GM18499 (cell line): ENCODE measurements around the gene CTNNBL1.
A peak's percentile ranks its signal among the peaks of the same experiment; 100 is the strongest.

ENCODE experiments used
- ATAC-seq: cut with Tn5 transposase; IDR thresholded peaks from one replicate; pipeline ENCODE4 v1.9.1; 2021; ENCODE audit warnings: moderate number of reproducible peaks; ENCODE audit not compliant: insufficient read depth, unreplicated experiment

CTNNBL1 gene

DNA sequence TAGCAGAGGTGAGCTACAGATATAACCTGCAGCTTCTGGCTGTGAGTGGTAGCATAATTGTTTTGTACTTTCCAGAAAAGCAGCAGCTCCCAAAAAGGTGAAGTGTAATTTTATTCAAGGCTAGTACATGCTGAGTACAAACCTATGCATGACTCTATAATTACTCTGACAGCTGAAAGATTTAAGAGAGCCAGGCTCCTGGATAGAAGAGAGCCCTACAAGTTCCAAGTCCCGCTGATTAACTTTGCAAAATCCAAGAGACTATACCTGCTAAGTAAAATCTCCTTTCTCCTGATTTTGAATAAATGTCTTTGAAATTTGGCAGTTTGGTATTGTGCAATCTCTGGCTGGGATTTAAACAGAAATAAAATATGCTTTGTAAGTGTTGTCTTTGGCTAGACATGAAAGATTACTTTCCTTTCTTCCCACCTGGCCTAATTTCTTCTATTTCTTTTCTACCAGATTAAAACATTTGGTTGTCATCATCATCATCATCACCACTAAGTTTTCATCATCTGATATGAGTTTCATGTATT, 79.5 kb downstream of the CTNNBL1 start:
- ATAC-seq = no peak

DNA sequence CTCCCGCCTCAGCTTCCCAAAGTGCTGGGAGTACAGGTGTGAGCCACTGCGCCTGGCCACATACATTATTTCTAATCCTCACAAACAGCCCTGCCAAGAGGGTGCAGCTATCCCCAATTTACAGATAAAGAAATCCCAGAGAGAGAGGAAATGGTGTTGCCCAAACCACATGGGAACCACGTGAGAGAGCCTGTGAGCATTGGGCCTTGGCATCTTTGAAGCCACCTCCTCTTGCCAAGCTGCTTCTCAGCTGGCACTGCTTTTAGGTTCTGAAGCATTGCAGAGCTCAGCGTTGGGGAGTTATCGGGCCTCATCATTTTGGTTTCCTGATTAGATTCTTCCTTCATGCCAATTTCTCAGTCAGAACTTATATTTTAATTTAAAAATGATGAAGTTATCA, 80.3 kb downstream of the CTNNBL1 start:
- no peak for ATAC-seq

DNA sequence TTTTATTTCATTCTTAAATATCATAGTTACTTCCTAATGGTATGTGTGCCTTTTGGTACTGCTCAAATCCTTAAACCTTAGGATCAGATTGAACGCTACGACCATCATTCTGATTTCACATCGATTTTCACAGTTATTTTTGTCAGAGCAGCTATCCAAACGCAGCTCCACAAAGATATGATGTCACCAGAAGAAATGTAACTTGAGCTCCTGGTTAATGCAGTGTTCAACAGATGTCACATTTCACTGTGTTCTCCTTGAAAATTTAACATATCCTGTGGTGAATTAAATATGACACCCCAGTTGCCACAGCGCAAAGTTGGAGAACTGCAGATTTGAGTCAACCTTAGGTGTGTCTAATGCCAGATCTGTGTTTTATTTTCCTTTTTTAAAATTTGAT, 81.4 kb downstream of the CTNNBL1 start:
- ATAC-seq = no peak

DNA sequence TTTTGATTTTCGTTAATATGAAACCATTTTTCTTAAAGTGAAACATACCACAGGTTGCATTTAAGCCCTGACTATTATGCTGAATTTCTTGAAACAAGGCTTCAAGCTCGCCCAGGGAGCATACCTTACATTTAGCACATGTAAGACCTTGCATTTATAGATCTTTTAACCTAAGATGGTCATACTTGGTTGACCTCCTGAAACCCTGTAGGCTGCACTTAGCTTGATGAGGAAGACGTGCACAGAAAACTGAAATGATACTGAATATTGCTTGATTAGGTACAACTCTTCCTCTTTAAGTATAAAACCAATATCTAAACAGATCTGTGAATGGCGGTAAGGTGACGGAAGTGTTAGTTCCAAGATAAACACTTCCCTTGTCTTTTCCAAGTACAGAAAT, 82.2 kb downstream of the CTNNBL1 start:
- ATAC-seq = no peak

DNA sequence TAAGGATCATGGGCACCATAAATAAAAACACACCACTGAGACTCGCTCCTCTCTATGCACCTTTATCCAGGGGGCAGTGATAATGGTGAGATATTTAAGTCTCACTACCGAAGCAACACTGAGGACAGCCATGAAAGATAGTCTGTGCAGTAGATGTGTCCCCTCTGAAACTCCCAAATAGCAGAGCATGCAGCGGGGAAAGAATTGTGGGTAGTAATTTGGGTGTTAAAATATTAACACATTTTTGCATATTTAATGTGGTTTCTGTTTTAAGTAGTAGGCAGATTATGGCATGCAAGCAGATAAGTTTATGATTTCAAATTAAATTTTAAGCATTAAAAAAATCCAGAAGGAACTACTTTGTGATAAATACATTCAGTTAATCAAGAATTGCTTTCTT, 82.7 kb downstream of the CTNNBL1 start:
- no peak for ATAC-seq

DNA sequence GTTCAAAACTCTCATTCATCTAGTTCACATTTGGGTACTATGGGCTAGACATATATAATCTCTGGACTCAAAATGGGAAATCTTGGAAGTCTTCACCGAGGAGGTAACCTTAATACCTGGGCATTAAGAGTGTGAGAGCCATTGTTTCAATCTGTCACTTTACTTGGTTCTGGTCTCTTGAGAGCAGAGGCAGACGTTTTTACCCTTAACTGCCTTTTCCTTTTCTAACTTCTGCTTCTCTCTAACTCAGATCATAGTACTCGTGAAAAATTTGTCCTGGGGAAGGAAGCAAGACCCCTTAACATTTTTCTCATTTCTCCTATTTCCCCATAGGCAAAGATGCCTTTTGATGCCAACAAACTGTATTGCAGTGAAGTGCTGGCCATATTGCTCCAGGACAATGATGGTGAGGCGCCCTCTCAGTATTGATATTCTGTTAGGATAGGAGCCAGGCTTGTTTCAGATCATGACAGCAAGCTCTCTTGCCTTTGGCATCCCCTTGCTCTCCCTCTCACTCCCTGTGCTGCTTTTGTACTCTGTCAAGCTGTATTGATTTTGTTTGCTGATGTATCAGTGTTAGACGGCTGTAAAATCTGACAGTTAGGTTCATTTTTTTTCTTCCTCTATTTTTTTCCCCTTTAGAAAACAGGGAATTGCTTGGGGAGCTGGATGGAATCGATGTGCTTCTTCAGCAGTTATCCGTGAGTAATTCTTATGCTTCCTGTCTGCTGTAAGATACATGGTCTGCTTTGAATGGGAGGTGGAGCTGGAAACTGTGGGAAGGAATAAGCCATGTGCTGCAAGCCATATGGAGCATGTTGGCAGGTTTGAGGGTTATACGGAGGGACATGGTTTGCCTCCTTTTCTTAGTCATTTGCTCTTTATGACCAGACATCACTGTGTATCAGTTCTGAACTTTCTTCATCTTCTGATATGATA, 83.5 kb downstream of the CTNNBL1 start:
- ATAC-seq = no peak

DNA sequence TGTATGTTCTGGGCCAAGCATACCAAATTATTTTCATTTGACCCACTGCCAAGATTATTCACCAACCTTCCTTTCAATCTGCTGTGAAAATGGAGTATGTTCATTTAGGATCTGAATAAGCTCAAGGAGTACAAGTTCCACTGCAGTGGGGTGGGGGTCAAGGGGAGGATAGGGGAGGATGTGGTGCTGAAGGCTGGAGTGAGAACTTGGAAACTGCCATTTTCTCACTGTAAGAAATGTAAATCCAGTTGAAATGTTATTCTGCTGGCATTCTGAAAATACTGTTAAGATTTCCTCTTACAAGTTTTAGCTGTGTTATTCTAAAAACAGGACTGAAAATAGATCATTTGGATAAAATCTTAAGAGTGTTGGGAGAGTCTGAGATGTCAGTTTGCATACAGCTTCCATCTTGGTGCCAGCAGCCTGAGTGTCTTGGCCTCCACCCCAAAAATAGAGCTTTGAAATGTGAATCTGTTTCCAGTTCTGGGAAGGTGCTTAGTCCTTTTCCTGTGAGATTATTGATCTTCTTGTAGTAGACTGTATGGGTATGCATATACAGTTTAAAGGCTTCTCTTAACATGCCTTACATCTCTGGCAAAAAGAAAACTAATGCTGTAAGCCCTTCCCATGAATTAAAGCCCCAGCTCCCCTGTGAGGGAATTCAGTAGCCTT, 84.3 kb downstream of the CTNNBL1 start:
- no peak for ATAC-seq

DNA sequence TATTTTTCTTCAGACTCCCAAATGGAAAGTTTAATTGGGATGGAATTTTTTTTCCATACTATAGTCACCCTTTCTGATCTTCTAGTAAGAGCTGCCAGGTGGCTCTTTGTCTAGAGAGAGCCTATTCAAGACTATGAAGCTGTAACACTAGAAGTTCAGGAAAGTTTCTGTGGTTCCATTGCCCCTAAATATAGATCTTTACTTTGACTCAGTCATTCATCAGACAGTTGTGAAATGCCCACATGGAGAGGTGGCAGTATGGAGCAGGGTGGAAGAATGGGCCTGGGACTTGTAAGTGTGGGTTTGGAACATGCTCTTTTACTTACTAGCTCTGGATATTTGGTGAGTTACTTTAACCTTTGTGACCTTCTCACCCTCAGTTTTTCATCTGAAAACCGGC, 87.8 kb downstream of the CTNNBL1 start:
- no peak for ATAC-seq

DNA sequence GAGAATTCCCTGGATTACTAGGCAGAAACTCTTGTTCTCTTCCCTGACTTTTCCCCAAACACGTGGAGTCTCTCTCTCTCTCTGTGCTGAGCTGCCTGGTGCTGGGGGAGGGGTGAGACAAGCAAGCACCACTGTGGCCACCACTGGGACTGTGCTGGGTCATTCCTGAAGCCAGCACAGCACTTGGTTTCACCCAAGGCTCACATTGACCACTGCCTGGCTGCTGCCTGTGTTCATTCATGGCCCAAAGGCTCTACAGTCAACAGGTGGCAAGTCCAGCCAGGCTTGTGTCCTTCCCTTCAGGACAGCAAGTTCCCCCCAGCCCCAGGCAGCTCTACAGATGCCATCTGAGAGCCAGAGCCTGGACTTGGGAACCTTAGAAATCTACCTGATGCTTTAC, 92.2 kb downstream of the CTNNBL1 start:
- ATAC-seq = no peak

DNA sequence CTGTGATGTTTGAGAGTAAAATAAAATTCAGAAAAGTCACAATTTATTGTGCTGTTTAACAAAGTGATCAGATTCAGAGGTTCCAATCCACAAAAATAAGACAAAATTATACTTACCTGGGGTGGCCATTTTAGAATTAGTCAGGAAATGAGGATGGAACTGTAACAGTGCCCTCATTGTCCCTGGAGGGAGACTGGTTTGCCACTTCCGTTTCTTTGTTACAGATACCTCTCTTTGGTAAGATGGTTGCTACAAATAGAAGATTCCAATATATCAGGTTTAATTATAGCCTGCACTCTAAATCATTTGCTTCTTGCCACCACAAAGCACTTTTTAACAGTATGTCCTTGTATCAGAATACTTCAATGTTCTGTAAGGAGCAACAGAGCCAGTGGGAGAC, 95.6 kb downstream of the CTNNBL1 start:
- ATAC-seq = no peak

DNA sequence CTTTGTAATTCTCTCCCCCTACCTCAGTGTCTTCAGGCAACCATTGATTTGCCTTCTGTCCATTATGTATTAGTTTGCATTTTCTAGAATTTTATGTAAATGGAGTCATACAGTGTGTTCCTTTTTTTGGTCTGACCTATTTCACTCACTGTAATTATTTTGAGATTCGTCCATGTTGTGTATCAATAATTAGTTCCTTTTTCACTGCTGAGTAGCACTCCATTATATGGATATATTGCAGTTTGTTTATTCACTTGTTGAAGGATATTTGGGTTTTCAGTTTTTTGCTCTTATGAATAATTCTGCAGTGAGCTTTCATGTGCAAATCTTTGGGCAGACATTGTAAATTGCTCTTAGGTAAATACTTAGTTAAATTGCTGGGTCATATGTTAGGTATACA, 97.1 kb downstream of the CTNNBL1 start:
- no peak for ATAC-seq

DNA sequence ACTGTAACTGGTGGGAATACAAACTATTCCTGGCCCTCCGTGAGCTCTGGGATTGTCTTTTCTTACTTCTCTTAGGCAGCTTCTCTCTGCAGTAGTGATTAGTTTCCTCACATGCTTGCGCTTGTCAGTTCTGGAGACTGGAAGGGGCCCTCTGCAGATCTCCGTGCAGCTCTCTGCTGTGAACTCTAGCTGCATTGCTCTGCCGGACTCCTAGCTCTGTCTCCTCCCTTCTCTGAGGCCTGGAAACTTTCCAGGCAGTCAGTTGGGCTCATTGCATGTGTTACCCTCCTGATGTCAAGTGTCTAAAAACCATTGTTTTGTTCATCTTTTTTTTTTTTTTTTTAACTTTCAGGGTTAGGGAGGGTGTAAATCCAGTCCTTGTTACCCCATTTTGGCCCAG, 102.3 kb downstream of the CTNNBL1 start:
- no peak for ATAC-seq

DNA sequence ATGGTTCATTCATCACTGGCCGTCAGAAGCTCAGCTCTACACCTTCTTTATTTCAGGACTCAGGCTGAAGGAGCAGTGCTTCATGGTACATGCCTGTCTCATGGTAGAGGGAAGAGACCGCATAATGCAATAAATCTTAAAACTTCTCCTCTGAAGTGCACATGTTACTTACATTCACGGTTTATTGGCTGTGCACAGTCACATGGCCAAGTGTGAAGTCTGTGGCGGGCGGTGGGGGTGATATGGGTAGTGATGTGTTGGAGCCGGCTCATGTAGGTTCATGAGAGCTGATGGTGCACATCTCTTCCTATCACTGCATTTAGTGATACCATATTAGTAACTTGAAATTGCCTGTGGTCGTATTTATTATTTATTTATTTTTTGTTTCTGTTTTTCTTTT, 102.9 kb downstream of the CTNNBL1 start:
- no peak for ATAC-seq

DNA sequence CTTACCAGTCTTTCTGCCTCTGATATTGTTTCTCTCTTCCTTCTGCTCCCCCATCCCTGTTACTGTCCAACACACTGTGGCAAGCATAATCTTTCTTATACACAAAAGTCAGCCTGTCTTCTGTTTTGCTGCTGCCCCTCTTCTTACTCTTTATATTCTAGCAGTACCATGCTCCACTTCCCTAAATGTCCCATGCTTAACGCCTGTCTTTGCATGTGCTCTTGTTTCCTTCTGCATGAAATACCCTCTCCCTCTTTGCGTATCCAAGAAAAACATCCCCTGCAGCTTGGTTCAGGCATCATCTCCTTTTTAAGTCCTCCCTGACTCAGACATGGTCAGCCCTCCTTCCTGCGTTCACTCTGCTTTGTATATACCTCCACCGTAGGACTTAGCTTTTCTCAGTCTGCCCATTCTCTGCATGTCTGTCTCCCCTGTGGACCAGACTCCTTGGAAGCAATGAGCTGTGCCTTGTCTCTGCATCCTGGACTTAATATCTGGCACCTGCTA, 103.9 kb downstream of the CTNNBL1 start:
- ATAC-seq = no peak

DNA sequence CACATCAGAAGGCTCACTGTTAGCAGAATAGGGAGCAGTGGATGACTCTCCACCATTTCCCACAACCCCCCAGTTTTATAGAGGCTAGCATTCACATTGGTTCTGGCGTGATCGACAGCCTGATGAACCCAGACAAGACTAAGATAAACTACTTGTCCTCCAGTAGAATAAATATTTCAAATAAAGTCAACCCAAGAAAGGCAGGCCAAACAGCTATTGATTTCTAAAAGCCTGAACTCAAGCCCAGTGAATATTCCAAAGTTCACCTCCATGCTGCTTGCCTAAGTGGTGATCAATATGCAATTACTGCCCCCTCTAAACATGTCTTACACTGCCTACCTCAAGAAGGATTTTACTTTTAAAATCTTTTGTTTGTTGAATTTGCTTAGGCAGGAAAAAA, 104.5 kb downstream of the CTNNBL1 start:
- ATAC-seq = no peak

DNA sequence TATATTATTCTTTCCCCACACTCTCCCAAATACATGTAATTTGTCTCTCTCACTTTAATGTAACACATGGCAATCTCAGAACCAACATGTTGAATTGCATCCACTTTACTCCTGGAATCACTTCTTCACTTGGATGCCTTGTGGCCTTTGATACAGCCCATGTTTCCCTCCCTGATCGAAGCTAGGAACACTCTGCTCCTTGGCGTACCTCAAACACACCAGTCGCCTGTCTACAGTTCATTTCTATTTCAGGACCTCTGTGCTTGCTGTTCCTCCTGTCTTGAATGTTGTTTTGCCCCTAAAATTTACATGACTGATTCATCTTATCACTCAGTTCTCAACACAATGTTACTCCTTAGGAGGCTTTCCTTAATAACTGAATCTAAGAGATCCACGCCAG, 106.8 kb downstream of the CTNNBL1 start:
- ATAC-seq = no peak

DNA sequence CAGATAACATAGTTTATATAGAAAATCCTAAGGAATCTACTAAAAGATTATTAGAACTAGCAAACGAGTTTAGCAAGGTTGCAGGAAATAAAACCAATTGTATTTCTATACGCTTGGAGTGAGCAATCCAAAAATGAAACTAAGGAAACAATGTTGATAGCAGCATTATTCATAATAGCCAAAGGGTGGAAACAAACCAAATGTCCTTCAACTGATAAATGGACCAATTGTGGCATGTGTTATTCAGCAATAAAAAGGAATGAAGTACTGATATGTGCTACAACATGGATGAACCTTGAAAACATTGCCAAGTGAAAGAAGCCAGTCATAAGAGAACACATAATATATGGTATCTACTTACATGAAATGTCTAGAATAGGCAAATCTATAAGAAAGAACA, 108.1 kb downstream of the CTNNBL1 start:
- no peak for ATAC-seq

DNA sequence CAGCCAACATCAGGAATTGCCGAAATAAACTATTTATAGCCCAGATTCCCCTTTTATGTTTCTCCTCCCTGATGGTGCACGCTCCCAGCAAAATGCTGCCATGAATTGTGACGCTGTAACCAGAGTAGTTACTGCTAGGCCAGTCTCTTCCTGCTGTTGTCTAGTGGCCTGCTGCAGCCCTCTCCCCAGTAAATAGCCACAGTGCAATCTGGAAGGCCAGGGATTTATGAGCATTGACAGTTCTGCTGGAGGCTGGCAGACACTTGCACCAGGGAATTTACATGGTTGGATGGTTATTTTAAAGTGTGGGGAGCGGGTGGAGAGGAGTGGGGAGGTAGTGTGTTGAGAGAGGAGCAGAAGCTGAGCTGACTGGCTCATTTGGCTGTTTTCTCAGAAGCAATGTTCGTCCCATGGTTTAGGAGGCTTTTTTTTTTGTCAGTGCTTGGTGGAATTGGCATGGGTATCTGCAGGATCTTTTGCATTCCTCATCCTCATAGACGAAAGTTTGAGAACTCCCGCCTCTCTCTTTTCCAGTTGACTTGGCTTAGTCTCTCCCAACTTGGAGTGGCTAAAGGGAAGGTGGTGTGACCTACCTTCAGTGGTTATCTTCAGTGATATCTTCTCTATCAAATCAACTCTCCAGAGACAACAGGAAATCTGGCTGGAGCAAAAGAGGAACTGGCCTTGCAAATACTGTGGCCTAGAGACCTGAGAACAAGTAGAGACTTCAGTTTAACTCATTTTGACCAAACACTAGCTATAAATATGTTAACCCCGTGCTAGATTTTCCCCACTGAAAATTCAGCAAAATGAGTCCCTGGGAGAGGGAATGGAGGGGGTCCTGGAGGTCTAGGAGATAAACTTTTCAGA, 109.8 kb downstream of the CTNNBL1 start:
- ATAC-seq = no peak

DNA sequence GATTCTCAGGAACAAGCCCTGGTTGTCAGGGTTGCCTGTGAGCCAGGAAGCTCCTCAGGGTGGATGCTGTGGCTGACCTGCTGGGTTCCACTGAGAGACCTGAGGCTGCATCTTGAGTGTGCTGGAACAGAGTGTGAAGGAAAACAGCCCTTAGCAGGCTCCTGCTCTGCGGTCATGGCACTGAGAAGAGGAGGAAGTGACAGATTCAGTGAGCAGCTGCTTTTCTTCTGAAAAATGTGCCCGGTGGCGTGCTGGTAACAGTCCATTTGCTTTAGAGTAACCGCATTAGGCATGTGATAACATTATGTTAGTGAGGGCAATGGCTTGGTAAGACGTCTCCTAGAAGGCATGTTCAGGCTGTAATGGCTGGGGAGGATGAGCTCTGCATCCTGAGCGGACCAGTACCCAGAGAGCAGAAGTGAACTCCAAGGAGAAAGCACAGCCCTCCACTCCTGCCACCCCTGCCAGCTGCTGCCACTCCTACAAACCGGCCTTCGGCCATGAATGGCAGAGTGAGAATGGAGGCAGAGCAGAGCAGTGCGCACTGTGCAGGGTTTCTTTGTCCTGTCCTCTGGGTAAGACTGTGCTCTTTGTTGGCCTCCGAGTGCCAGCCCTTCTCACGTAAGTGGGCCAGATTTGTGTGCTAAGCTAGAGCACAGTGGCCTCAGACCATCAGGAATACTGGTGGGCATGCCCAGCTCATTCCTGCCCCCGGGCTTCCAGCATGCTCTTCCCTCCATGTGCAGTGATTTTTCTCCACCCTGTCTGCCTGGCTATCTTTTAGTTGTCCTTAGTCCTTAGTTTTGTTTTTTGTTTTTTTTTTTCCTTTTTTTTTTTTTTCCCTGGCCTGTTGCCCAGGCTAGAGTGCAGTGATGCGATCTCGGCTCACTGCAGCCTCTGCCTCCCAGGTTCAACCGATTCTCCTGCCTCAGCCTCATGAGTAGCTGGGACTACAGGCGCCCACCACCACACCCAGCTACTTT, 111.0 kb downstream of the CTNNBL1 start:
- peak; percentile 38 for ATAC-seq
